Activated CD8-positive, alpha-beta T cell treated with anti-CD3 and anti-CD28 coated beads, Interleukin-2, amount 10 ng/mL, durations not matched to agents 7 days and 5 days (primary cell): Measurements from ENCODE around the gene B3GAT1. TPM values are rescaled to one million over a fixed set of nuclear protein-coding genes. Genes with fewer than 3 reads are reported as not detected.

Experiments used
- ATAC-seq: fragments of 150-1000 bp; cut with Tn5 transposase; one replicate; pipeline ENCODE4 v1.10.0; 2021; ENCODE audit warnings: moderate library complexity
- CTCF ChIA-PET: fragments of 350-600 bp; sonication (Branson Sonifier 250); formaldehyde crosslinking; loops from one replicate; lab custom pipeline; 2021; ENCODE audit warnings: antibody characterized with exemption; lab: Charles Lee
- POLR2A ChIA-PET: fragments of 350-600 bp; sonication (Branson Sonifier 250); formaldehyde crosslinking; loops from one replicate; lab custom pipeline; 2021; ENCODE audit warnings: antibody characterized with exemption; lab: Charles Lee
- DNase-seq: peaks from one replicate; pipeline ENCODE4 v3.0.0-alpha.2; 2020
- H3K27ac Mint-ChIP-seq: one replicate; pipeline ENCODE4 v1.8.0; 2021; ENCODE audit warnings: mild to moderate bottlenecking, mixed read lengths
- H3K27me3 Mint-ChIP-seq: one replicate; pipeline ENCODE4 v1.8.0; 2021; ENCODE audit warnings: low read depth, mixed read lengths
- H3K36me3 Mint-ChIP-seq: one replicate; pipeline ENCODE4 v1.8.0; 2021; ENCODE audit warnings: low read depth, mixed read lengths
- H3K4me1 Mint-ChIP-seq: one replicate; pipeline ENCODE4 v1.8.0; 2021; ENCODE audit warnings: low read depth, mixed read lengths
- H3K4me3 Mint-ChIP-seq: one replicate; pipeline ENCODE4 v1.8.0; 2021; ENCODE audit warnings: mild to moderate bottlenecking, mixed read lengths
- H3K9me3 Mint-ChIP-seq: one replicate; pipeline ENCODE4 v1.8.0; 2022; ENCODE audit warnings: mixed read lengths; ENCODE audit not compliant: insufficient read depth
- total RNA-seq, 2 experiments: library from RNA; stranded (reverse); gene quantifications; one replicate each; pipeline ENCODE4 v1.2.3, GENCODE V29; 2021

Gene B3GAT1
- total RNA-seq, 2 experiments from 2014 or later, result 0.13 to 0.31 TPM

DNA sequence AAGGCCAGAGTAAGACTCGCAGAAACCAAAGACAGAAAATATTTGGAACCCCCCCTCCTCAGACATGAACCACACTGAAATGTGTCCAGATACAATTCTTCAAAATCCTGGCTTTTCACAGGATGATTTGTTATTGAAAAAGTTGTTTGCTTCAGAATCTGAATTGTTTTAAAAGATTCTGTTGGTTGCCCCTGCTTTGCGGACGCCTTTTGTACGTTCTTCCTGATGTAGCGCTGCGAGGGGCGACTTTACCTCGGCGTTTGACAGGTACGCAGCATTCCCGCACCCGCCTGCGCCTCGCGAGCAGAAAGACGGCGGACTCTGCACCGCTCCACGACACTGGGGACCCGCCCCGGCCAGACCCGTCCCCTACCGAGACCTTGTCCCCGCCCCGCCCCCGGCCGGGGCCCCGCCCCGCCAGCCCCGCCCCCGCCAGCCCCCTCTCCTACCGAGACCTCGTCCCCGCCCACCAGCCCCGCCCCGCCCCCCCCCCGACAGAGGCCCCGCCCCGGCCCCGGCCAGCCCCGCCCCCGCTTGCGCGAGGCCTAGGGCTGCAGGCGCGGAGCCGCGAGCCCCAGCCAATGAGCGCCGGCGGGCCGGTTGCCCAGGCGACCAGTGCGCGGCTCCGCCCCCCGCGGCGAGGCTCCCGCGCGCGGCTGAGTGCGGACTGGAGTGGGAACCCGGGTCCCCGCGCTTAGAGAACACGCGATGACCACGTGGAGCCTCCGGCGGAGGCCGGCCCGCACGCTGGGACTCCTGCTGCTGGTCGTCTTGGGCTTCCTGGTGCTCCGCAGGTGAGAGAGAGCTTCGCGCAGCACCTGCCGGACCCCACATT, 80.5 kb downstream of the B3GAT1 start, which contains the start of gene GLB1L2:
Gene GLB1L2 (plus strand): TSS at position 635 of the 835 bp plus-strand sequence. CDS start 74 bp downstream, at position 709.
- POLR2A ChIA-PET, result no interaction called here
- Mint-ChIP-seq H3K4me3 (peak within 1 kb of the TSS; percentile 75), H3K4me1 (peaks cover 13% of the 10 kb centered on the region), H3K27ac (no peak within 1 kb of the TSS), H3K36me3 (no peaks in the 10 kb centered on the region), H3K27me3 (peaks cover 56% of the 10 kb centered on the region), H3K9me3 (no peaks in the 10 kb centered on the region)
- ATAC-seq, result peak; percentile 97
- CTCF ChIA-PET, result interaction anchor here (0.8 to 1.3 kb wide), 2 partner anchors 56 to 70 kb away, joined by 3 to 5 read pairs; no protein-coding TSS in a partner anchor
- peak; percentile 77 for DNase-seq

DNA sequence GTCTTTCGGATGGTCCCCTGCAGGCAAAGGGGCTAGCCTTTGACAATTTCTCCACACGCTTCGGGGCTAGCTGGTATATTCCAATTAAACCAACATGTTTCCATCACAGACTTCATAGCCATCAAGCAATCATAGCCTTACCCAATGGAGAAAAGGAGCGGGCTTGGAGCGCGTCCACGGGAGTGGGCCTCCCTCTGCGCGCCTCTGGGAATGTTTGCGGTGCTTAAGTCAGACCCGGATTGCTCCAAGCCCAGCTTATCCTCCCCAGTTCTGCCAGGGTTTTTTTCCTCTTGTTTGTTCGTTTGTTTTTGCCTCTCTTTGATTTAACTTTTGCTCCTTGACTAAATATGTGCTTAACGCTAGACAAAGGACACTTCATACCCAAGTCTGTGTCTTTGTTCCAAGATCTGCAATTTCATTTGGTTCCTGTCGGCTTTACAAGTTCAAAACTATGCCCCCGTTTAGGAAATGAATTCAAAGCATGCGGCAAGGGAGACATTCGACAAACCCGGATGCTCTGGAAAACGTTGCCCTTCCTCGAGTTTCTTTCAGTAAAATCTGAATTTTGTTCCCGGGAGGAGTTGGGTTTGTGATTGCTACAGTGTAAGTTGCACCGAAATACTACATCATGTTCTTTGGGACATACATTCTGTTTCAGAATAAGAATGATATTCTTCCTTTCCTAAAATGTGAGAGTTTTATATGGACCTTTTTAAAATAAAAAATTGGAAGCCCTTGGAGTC, 81.3 kb downstream of the B3GAT1 start:
- Mint-ChIP-seq H3K4me1 (peaks cover 13% of the 10 kb centered on the region), H3K9me3 (no peaks in the 10 kb centered on the region), H3K36me3 (no peaks in the 10 kb centered on the region), H3K4me3 (peak overlapping the region; percentile 75), H3K27me3 (peaks cover 55% of the 10 kb centered on the region), H3K27ac (no peak overlapping the region)
- ChIA-PET CTCF (interaction anchor here (1.0 kb wide), 1 partner anchor 298 kb away, joined by 3 read pairs; no protein-coding TSS in a partner anchor), POLR2A (no interaction called here)
- DNase-seq (no peak), ATAC-seq (no peak)

Other genes starting within 250 kb of the B3GAT1 start
- gene NCAPD3, start 188.3 kb downstream of the B3GAT1 start, total RNA-seq, result 100 to 1,000 TPM; 125 to 136 TPM
- 10 to 100 TPM; 55.1 TPM for gene VPS26B, start 187.6 kb downstream of the B3GAT1 start, total RNA-seq
- gene THYN1, start 158.9 kb downstream of the B3GAT1 start, total RNA-seq, result 10 to 100 TPM; 53.7 to 56.1 TPM
- 10 to 100 TPM; 20.7 to 21.1 TPM for gene ACAD8, start 158.7 kb downstream of the B3GAT1 start, total RNA-seq
- gene GLB1L3, start 135.9 kb downstream of the B3GAT1 start, total RNA-seq, result 1 to 10 TPM; 3.8 to 4.0 TPM
- gene GLB1L2, start 80.3 kb downstream of the B3GAT1 start, total RNA-seq, result 1 to 10 TPM; 1.2 to 1.9 TPM